Natural killer cell (primary cell): ENCODE measurements around the gene P2RY11. TPM values are rescaled to one million over a fixed set of nuclear protein-coding genes. Genes with fewer than 3 reads are reported as not detected.
A peak's percentile ranks its signal among the peaks of the same experiment; 100 is the strongest.

Experiments
- ATAC-seq, 3 donors: fragments of 150-1000 bp in 2 of 3; fragments of 200-7000 bp in 1 of 3; cut with Tn5 transposase; 1 replicate in 1 of 3; 2 replicates in 2 of 3; pipeline ENCODE4 v1.10.0; 2021; ENCODE audit warnings: mild to moderate bottlenecking in 2 of 3, moderate library complexity in 2 of 3
- DNase-seq, 2 donors: peaks; one replicate each; pipeline versions ENCODE4 v3.0.0 to v3.0.0-alpha.2; 2013 to 2021; ENCODE audit warnings: mixed read lengths in 1 of 2
- H3K27ac ChIP-seq: one replicate; pipeline ENCODE4 v1.5.1; 2013; ENCODE audit warnings: mild to moderate bottlenecking, low read length
- H3K27me3 ChIP-seq: one replicate; pipeline ENCODE4 v1.6.1; 2013; ENCODE audit warnings: low read length; ENCODE audit not compliant: control insufficient read depth, insufficient read depth
- H3K36me3 ChIP-seq: one replicate; pipeline ENCODE4 v1.6.1; 2013; ENCODE audit warnings: low read length; ENCODE audit not compliant: control insufficient read depth, insufficient read depth
- H3K4me1 ChIP-seq: one replicate; pipeline ENCODE4 v1.6.1; 2013; ENCODE audit warnings: low read length; ENCODE audit not compliant: control insufficient read depth, insufficient read depth
- H3K4me3 ChIP-seq: one replicate; pipeline ENCODE4 v1.5.1; 2013; ENCODE audit warnings: low read length
- H3K9me3 ChIP-seq: one replicate; pipeline ENCODE4 v1.6.1; 2013; ENCODE audit warnings: low read length; ENCODE audit not compliant: control insufficient read depth, insufficient read depth
- H3K27ac Mint-ChIP-seq, 2 donors: one replicate each; pipeline ENCODE4 v1.8.0; 2022; ENCODE audit warnings: mild to moderate bottlenecking in 2 of 2, mixed read lengths in 2 of 2, moderate library complexity in 1 of 2
- H3K27me3 Mint-ChIP-seq, 2 donors: one replicate each; pipeline ENCODE4 v1.8.0; 2022; ENCODE audit warnings: low read depth in 2 of 2, mixed read lengths in 2 of 2
- H3K36me3 Mint-ChIP-seq: one replicate; pipeline ENCODE4 v1.8.0; 2022; ENCODE audit warnings: mixed read lengths
- H3K4me1 Mint-ChIP-seq, 2 donors: one replicate each; pipeline ENCODE4 v1.8.0; 2022; ENCODE audit warnings: mixed read lengths in 2 of 2
- H3K4me3 Mint-ChIP-seq: one replicate; pipeline ENCODE4 v1.8.0; 2022; ENCODE audit warnings: mild to moderate bottlenecking, moderate library complexity, mixed read lengths
- H3K9me3 Mint-ChIP-seq, 2 donors: one replicate each; pipeline ENCODE4 v1.8.0; 2022; ENCODE audit warnings: mixed read lengths in 2 of 2
- WGBS: methylation state at CpG from one replicate; pipeline ENCODE4 v1.1.7; 2013; ENCODE audit warnings: missing lambda C conversion rate; ENCODE audit not compliant: insufficient coverage; 5-methylcytosine and 5-hydroxymethylcytosine counted together
- intact Hi-C: fragments of 100-400 bp; cut with micrococcal nuclease; formaldehyde crosslinking; loops from one replicate; pipeline ENCODE4 v1.14.2; 2022
- total RNA-seq, 4 donors: library from RNA; stranded (reverse); fragments of 120-200 nt in 1 of 4; gene quantifications; one replicate each; pipeline versions ENCODE4 v1.2.3 to v1.2.4, GENCODE V29; 2013 to 2022
- TF ChIP-seq, protein P1 (sequence below): fragments of 200-600 bp; IDR thresholded peaks from one replicate; pipeline ENCODE4 v1.8.0; 2022; ENCODE audit warnings: antibody characterized with exemption

Gene P2RY11
- total RNA-seq, 3 donors from 2014 or later (not counting 1 experiment from before 2014, with no cell fraction given) = 44.1 to 52.3 (median 51.0) TPM

- no peak overlapping the region for H3K4me3 Mint-ChIP-seq
- no peaks in the 10 kb centered on the region for H3K9me3 Mint-ChIP-seq
- peaks cover 78% of the 10 kb centered on the region for H3K36me3 ChIP-seq
- TF ChIP-seq, protein P1, sequence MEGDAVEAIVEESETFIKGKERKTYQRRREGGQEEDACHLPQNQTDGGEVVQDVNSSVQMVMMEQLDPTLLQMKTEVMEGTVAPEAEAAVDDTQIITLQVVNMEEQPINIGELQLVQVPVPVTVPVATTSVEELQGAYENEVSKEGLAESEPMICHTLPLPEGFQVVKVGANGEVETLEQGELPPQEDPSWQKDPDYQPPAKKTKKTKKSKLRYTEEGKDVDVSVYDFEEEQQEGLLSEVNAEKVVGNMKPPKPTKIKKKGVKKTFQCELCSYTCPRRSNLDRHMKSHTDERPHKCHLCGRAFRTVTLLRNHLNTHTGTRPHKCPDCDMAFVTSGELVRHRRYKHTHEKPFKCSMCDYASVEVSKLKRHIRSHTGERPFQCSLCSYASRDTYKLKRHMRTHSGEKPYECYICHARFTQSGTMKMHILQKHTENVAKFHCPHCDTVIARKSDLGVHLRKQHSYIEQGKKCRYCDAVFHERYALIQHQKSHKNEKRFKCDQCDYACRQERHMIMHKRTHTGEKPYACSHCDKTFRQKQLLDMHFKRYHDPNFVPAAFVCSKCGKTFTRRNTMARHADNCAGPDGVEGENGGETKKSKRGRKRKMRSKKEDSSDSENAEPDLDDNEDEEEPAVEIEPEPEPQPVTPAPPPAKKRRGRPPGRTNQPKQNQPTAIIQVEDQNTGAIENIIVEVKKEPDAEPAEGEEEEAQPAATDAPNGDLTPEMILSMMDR = no peak
- H3K4me3 ChIP-seq = no peak overlapping the region
- H3K27me3 ChIP-seq = no peaks in the 10 kb centered on the region
- no peaks in the 10 kb centered on the region for H3K27me3 Mint-ChIP-seq
- H3K27ac Mint-ChIP-seq = no peak overlapping the region
- no peaks in the 10 kb centered on the region for H3K36me3 Mint-ChIP-seq
- WGBS = 90% methylated on average over 10 of the region's 10 CpGs
- H3K4me1 Mint-ChIP-seq = peaks cover 5% of the 10 kb centered on the region in 2 donors
- H3K27ac ChIP-seq = no peak overlapping the region
- no peak for ATAC-seq
- peaks cover 35% of the 10 kb centered on the region for H3K4me1 ChIP-seq
- no peaks in the 10 kb centered on the region for H3K9me3 ChIP-seq
- intact Hi-C loops = no loop called here
- DNase-seq = peak in 1 of 2 donors; percentile 31
Measured at GRCh38 chr19:10144361-10144760, 32.9 kb downstream of the P2RY11 start.

DNA sequence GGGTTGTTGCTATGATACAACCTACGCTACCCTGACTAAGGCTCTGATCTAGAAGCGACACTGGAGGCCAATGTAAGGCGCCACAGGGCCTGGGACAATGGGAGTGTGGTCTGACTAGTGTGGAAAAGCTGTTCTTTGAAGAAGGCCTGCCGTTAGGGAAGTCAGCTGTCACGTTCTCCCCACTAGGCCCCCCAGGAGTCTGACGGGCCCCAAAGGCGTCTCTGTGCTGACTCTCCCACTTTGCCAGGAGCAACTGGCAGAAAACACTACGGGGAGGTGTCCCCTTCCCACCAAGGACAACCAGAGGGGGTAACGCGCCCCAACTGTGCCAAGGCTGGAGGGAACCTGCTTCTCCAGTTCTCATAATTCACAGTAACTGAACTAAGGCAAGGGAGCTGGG is 33.5 kb downstream of the P2RY11 start:
- H3K4me3 Mint-ChIP-seq = no peak overlapping the region
- Histone ChIP-seq H3K9me3 (no peaks in the 10 kb centered on the region), H3K27ac (no peak overlapping the region), H3K4me1 (peaks cover 35% of the 10 kb centered on the region), H3K4me3 (no peak overlapping the region), H3K27me3 (no peaks in the 10 kb centered on the region), H3K36me3 (peaks cover 78% of the 10 kb centered on the region)
- ATAC-seq (no peak), DNase-seq (no peak)
- no peaks in the 10 kb centered on the region for H3K36me3 Mint-ChIP-seq
- TF ChIP-seq, protein P1 = no peak
- peaks cover 5% of the 10 kb centered on the region in 2 donors for H3K4me1 Mint-ChIP-seq
- intact Hi-C loops = no loop called here
- H3K9me3 Mint-ChIP-seq = no peaks in the 10 kb centered on the region
- WGBS = 95% methylated on average over 10 of the region's 10 CpGs
- H3K27ac Mint-ChIP-seq = no peak overlapping the region
- H3K27me3 Mint-ChIP-seq = no peaks in the 10 kb centered on the region

GRCh38 chr19:10146142-10146541 is 34.6 kb downstream of the P2RY11 start:
- H3K4me3 Mint-ChIP-seq = no peak overlapping the region
- Histone ChIP-seq H3K9me3 (no peaks in the 10 kb centered on the region), H3K27me3 (no peaks in the 10 kb centered on the region), H3K4me3 (no peak overlapping the region), H3K27ac (no peak overlapping the region), H3K4me1 (peaks cover 35% of the 10 kb centered on the region), H3K36me3 (peaks cover 78% of the 10 kb centered on the region)
- WGBS = 97% methylated on average over 14 of the region's 14 CpGs
- H3K9me3 Mint-ChIP-seq = no peaks in the 10 kb centered on the region
- H3K27ac Mint-ChIP-seq = peak overlapping the region in 1 of 2 donors; percentile 64
- ATAC-seq = no peak
- H3K27me3 Mint-ChIP-seq = no peaks in the 10 kb centered on the region
- TF ChIP-seq, protein P1 = no peak
- DNase-seq = no peak
- no peaks in the 10 kb centered on the region for H3K36me3 Mint-ChIP-seq
- H3K4me1 Mint-ChIP-seq = peaks cover 5% of the 10 kb centered on the region in 2 donors
- intact Hi-C loops = no loop called here

DNA sequence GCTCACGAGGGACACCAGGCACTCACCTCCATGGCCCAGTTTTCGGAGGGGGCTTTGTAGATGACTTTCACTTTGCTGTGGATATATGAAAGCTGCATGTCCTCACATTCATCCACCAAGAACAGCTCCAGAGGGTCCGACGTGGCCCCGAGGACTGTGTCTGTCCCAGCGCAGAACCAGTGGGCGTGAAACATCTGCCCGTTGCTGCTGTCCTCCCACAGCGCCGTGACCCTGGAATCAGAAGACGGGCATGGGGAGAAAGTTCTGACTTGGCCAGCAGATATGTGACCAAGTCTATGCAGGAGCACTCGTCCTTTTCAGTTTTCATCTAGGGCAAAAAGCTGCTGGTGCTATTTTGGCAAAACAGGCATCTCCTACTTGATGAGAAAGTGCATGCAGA is 37.9 kb downstream of the P2RY11 start:
- Histone ChIP-seq H3K9me3 (no peaks in the 10 kb centered on the region), H3K27me3 (no peaks in the 10 kb centered on the region), H3K4me1 (peaks cover 3% of the 10 kb centered on the region), H3K36me3 (peaks cover 73% of the 10 kb centered on the region), H3K27ac (no peak overlapping the region), H3K4me3 (no peak overlapping the region)
- DNase-seq = no peak
- Mint-ChIP-seq H3K36me3 (peaks cover 8% of the 10 kb centered on the region), H3K27me3 (no peaks in the 10 kb centered on the region), H3K4me1 (no peaks in the 10 kb centered on the region), H3K27ac (no peak overlapping the region), H3K4me3 (no peak overlapping the region), H3K9me3 (no peaks in the 10 kb centered on the region)
- ATAC-seq = no peak
- intact Hi-C loops = no loop called here
- TF ChIP-seq, protein P1 = no peak
- WGBS = 98% methylated on average over 11 of the region's 12 CpGs
